ENCODE results near the gene HDGFL2.

Gene HDGFL2

DNA sequence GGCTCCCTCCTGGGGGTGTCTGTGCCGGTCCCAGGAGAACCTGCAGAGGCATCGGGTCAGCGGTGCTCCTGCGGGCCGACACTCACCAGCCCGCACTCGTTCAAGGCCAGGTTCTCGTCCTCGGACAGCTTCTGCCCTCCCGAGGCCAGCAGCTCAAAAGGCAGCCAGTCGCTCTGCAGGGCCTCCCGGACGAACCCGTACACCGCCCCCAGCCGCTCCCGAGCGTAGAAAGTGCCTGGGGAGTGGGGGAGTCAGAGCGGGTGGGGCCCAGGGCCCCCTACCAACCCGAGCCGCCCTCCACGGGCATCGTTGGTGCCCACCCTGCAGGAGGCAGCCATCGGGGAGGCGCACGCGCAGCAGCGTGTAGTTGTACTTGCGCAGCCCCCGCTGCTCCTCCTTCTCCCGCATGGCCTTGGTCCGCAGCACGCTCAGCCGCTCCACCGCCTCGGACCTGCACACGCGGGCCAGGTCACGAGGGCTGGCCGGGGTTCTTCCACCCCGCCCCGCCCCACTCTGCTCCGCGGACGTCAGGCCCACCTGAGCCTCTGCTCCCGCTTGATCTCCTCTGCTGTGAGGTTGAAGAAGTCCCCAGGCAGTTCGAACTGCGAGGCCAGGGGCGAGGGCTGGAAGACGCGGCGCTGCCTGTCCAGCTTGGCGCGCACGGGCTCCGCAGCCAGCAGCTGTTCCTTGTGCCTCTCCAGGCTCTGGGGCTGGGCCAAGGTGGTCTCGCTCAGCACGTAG lies 26.0 kb upstream of the HDGFL2 start:
- DNase-seq, result no peak

DNA sequence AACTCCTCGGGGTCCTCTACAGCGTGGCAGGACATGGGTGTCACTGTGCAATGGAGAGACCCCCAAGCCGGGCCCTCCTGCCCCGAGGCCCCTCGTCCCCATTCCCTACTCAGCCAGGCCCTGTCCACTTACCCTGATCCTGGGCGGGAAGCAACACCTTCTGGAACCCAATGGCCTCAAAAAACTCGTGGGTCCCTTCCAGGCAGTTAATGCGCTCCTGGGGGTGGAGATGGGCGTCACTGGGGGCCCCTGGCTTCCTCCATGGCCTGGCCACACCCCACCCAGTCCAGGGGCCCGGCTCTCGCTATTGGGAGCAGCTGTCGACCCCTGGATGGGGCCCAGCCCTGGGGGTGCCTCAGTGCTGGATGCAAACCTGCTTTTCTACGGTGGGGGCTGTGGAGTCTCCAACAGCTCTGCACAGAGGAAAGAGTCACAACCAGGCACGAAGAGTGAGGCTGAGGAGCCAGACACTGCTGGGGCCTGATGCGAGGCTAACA lies 25.3 kb upstream of the HDGFL2 start:
- no peak for DNase-seq

DNA sequence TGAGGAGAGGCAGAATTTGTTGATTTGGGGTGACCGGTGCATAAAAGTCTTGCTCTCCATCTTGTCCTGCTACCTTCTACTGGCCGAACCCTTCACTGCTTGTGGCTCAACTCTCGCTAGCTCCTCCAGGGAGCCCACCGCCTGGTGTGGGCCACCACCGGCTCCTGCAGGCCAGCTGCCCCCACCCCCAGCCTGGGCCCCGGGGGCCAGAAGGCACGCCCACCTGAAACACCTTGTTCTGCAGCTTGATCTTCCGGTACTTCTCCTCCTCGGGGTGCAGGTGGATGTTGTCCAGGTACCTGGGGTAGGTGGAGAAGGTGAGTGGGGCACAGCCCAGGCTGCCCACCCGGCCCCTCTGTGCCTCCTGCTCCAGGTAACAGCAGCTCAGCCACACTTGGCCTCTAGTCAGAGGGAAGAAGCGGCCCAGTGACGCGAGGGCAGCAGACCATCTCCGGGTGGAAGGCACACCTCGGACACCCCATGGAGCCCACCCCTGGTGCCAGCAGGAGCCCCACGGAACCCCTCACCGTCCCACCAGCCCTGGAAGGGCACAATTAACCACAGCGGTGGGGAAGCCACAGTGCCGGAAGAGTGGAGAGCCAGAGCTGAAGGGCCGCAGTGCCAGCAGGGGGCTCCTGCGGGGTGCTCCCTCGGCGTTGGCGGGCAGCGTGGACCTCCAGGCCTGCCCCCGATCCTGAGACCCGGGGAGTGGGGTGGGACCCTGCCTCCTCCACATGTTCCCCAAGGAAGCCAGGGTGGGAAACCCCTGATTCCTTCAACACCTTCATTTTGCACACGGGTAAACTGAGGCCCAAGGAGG lies 24.6 kb upstream of the HDGFL2 start:
- DNase-seq, result no peak

DNA sequence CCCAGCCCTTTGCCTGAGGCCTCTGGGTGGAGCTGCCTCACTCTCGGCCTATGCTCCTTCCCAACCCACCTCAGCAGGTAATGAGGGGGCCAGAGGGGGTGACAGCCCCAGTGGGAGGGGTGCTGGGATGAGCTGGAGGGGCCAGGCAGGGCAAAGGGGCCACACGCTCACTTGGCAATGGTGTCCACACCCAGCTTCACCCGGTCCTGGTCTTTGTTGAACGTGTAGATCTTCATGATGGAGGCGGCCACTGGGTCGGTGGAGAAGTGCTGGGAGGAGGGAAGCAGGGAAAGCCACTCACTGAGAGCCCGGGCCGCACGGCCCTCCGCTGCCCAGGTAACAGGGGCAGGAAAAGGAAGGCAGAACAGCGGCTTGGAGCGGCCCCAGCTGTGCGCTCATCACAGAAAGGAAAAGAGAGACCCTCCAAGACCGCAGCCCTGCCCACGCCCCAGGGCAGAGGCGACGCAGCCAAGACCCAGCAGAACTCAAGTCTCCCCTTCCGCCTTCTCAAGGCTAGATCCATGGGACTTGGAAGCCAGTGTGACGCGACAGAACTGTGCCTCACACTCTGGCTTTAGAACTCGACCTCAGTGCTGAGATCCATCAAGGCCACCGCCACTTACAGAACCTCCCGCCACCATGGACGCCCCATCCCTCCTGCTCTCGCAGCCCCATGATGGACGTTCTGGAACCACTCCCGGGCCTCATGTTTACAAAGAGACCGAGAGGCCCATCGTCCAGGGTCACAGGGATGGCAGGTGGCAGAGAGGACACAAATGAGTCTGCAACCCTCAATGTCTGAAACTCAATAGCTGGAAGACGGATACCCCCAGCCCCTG lies 23.7 kb upstream of the HDGFL2 start:
- DNase-seq, result peak; percentile 83

DNA sequence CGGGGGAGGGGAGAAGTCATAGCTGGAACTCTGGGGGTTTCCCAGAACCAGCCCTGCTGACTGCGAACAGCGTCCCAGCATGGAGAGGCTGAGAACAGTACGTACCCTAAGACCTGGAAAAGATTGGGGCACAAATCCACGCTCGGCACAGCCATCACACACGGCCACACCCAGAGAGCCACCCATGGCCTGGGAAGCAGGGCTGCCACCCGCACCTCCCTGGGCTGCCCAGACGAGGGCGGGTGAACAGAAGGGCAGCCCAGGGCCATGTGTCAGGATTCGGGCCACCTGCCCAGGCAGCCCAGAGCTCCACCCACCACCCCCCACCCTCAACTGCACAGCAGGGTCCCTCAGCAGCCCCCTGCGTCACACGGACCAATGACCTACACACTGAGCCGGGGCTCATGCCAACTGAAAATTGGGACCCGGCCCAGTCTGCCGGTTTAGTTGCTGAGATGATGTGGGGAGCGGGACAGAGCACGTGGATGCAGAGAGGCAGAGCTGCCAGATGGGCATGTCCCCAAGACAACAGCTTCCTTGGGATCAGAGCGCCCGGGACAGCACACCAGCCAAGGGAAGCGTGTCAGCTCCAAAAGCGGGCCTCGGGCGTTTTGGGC lies 23.0 kb upstream of the HDGFL2 start:
- DNase-seq, result peak; percentile 83

DNA sequence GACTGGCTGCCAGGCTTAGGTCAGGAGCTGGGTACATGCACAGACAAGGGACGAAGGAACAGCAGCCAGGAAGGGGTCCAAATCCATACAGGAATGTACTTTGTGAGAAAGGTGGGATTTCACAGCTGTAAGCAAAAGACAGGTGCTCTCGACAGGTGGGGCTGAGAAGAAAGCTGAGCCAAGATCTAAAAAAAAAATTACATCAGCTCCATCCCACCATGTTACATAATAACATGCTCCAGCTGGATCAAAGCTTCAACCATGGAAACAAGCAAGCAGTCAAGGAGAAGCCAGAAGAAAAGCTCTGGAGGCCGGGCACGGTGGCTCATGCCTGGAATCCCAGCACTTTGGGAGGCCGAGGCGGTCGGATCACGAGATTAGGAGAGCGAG lies 22.5 kb upstream of the HDGFL2 start:
- no peak for DNase-seq

DNA sequence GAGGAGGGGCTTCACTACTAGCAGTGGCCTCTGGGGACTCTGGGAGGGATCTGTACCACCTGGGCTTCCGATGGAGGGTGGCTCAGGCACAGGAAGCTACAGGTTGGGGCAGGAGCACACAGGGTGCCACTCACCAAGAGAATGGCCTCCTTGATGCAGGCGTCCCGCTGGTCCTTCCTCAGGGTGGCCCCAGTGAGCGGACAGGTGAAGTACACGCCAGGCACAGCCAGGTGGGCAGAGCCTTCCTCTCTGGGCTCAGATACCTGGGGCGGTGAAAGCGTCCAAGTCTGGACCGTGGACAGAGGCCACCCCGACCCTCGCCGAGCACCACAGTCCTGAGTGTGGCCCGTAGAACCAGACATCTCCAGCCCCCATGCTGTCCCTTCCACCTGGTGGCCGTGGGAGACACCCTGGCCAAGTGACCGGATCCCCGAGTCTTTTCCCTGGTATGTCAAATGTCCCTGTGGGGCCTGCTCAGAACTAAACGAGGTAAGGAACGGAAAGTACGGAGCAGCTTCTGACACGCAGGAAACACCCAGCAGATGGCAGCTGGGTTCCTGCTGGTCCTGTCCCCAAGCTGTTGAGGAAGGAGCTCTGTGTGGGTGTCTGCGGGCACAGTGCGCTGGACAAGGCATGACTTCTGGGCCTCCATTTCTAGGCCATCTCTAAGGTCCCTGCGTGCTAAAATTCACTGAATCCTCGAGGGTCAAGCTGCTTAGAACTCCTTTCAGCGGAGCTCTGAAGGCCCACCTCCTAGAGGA lies 19.7 kb upstream of the HDGFL2 start:
- DNase-seq, result no peak

DNA sequence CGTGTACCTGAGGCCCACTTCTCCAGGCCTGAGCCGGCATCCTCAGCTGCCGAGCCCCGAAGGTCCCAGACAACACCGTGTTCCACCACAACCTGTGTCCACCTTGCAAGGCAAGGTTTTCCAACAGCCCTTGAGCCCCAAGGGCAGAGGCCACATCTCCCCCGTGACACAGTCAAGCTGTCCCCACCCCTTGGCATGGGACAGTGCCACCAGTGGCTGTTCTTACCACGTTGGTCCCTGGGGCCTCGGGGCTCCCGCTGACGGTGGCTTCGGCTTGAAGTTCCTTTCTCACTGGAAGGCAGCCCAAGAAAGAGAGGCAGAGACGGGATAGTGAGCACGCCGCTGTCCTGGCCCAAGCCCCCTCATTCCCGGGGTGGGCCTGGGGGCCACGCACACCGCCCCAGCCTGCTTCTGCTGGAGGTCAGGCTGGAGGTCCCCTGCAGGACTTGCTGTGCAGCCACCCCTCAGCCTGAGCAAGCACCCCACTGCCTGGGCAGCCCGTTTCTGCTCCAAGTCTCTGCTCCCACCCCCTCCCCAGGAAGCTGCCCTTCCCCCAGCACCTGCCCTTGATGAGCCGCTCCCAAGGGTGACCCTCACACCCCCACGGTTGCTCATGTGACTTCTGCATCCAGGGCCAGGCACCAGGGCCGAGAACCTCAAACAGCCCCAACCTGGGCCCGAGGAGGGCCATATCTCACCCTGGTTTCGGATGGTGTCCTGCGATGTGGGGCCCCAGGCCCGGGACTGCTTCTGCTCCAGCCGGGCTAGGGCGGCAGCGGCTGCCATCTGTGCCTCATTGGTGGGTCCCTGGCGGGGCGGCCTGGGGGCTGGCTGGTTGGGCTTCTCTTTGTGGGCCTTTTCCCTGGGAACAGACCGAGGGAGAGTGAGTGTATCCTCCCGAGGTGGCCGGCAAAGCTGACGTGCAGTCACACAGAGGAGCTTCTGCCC lies 18.6 kb upstream of the HDGFL2 start:
- DNase-seq, result no peak

DNA sequence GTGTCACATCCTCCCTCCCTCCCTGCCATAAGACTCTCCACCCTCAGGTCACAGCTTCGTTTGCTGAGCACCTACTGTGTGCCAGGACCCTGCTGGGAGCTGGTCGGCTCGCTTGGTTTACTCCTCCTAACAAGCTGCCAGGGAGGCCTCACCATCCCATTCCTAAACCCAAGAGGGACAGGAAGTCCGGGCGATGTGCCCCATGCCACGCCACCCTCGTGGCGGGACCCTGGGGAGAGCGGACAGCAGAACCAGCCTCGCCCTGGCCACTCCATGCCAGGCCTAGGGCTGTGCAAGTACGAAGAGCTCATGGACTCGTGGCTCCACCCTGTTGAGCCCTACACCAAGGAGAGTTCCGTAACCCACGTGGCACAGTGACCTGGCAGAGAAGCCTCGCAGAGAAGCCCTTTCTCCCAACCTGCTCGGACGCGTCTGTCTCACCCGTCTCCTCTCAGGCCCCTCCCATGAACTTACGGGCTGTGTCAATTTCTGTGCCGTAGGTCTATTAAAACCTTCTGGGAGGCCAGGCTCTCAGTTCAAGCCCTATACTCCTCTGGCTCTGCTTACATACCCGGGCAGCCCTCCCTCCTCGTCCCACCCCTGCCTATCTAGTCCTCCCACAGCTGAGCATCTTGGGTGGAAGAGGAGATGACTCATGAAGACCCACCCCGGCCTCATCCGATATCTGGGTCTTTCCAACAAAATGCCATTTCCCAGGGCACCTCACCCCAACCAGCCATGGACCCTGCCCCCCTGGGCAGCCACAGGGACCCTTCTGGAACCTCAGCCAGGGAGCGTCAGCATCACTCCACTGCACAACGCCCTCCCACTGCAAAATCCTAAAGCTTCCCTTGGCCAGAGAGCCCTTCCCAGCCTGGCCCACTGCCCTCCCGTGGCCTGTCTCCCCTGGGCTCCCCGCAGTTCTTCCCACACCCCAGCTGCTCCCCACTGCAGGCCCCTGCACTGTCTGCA lies 17.1 kb upstream of the HDGFL2 start:
- no peak for DNase-seq

DNA sequence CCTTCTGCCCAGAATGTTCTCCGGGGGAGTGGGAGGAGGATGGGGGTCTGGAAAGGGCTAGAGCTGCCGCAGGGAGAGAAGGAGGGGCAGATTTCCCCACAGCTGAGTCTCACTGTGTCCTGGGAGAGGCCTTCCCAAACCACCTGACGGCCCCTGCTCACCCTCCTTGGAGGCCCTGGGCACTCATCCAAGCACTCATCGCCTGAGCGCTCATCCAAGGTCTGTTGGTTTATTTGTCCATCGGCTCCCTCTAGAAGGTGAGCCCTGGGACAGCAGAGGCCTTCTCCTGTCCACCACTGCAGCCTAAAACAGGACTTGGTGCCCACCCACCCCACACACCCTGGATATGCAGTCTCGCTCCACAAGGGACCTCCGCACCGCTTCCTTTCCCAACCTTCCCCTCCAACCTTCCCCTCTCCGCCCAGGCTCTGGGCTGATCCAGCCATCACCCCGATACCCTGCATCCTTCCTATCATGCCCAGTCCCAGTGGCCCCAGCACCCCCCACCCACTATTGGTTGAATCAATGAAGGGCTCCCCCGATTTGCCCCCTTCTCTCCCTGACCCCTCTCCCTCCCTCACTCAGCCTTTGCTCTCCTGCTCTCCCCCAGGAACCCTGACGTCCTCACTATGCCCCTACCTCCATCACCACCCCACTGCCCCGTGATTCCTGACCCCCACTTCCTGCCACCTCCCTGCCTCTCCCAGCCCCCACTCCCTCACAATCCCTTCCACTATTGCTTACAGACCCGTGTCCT lies 16.2 kb upstream of the HDGFL2 start:
- peak; percentile 67 for DNase-seq

DNA sequence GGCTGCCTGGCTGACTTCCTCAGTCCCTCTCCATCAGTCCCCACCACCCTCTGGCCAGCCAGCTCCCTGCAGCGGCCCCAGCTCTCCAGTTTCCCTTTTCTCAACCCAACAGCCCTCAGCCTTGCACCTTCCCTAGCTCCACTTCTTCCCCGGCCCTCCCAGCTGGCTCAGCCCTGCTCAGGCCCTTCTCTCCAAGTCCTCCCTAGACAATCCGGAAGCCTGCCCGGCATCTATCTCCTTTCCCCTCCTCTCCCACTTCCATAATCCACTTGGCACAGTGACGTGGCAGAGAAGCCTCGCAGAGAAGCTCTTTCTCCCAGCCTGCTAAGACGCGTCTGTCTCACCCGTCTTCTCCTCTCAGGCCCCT lies 15.6 kb upstream of the HDGFL2 start:
- peak; percentile 21 for DNase-seq

DNA sequence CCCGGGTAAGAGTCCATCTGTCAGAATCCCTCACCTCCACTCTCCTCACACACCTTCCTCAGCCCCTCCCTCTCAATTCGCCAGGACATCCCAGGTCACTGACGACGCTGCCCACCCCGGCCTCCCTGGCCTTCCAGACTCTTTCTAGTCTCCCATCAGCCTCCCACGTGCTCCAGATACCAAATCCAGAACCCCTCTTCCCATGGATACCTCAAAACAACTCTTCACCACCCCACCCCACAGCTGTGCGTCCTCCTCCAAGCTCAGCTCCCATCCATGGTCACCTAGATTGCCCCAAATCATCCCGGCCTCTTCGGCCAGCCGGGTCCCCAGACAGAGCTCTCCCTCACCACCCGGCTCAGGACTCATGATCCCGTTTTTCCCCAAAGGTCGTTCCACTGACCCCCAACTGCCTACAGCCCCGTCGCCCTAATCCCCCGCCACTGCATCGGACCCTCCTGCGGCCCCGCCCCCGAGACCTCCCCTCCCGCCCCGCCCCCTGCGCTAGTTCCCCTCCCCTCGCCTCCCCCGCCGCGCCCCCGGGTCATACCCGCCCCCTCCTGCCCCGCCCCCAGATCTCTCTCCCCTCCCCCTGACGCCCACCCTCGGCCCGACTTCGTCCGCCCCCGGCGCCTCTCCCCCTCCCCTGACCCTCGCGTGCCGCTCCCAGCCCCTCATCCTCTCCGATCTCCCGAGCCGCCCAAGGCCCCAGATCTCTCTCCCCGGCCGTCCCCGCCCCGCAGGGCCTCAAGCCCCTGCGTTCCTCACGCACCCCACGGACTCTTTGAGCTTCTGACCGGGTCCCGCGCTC lies 15.0 kb upstream of the HDGFL2 start:
- DNase-seq, result peak; percentile 44

DNA sequence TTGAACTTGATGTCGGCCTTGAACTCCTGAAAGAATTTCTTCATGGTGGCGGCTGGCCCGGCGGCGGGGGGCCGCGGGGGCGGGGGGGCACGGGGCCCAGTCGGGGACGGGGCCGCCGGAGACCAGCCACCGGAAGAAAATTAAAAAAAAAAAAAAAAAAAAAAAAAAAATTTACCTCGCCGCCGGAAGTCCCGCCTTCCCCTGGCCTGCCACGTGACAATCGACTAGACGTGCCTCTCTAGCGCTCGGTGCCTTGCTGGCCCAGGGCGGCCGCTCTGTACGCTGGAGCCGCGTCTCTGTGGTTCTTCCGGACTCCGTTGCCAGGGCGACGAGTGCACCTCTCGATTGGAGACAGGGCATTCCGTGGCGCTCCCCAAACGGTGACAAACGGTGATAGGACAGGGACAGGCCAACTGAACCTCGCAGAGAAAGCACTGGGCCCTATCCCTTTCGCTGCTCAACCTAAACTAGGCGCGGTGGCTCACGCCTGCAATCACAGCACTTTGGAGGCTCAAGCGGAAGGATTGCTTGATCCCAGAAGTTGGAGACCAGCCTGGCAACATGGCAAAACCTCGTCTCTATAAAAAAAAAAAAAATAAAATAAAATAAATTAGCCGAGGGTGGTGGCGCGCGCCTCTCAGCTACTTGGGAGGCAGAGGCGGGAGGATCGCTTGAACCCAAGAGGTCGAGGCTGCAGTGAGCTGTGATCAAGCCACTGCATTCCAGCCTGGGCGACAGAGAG lies 14.3 kb upstream of the HDGFL2 start, which contains the start of gene UBXN6:
Gene UBXN6, minus strand, starts transcription at position 141 of the 742 bp plus-strand sequence. Its CDS starts 97 bp downstream, at position 44.
- peak; percentile 97 for DNase-seq

DNA sequence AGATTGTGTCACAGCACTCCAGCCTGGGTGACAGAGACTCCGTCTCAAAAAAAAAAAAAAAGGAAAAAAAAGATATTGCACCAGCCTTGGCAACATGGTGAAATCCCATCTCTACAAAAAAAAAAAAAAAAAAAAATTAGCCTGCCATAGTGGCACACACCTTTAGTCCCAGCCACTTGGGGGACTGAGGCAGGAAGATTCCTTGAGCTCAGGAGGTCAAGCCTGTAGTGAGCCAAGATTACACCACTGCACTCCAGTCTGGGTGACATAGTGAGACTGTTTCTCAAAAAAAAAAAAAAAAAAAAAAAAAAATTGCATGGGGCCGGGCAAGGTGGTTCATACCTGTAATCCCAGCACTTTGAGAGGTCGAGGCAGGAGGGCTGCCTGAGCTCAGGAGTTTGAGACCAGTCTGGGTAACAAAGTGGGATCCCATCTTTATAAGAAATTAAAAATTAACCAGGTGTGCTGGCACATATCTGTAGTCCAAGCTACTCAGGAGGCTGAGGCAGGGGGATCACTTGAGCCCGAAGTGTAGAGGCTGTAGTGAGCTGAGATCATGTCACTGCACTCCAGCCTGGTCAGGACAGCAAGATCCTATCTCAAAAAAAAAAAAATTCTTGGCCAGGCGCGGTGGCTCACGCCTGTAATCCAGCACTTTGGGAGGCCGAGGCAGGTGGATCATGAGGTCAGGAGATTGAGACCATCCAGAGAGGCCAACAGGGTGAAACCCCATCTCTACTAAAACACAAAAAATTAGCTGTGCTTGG lies 7.1 kb upstream of the HDGFL2 start:
- DNase-seq, result no peak

DNA sequence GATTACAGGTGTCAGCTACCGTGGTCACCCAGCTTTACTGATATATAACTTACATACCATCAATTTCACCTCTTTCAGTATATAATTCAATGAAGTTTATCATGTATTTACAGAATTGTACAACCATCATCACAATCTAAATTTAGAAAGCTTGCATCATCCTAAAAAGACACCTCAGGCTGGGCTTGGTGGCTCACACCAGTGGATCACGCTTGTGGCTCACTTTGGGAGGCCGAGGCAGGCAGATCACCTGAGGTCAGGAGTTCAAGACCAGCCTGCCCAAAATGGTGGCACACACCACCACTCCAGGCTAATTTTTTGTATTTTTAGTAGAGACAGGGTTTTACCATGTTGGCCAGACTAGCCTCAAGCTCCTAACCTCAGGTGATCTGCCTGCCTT lies 4.3 kb upstream of the HDGFL2 start:
- DNase-seq, result no peak
